ENCODE results near the gene PRR16.

DNA sequence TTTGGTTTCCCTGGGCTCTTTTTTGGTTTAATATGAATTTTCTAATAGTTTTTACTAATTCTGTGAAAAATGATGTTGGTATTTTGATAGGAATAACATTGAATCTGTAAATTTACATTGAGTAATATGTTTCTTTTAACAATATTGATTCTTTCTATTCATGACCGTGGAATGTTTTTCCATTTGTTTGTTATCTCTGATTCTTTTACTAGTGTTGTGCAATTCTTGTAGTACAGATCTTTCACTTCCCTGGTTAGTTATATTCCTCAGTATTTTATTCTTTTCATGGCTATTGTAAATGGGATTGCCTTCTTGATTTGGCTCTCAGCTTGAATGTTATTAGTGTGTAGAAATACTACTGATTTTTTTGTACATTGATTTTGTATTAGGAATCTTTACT lies 137.9 kb downstream of the PRR16 start:
- TF ChIP-seq ISL1 (CRISPR knock-in tag; IDR thresholded peaks at IDR 0.05) (no peak), BACH2 (CRISPR knock-in tag; IDR thresholded peaks at IDR 0.05; ENCODE audit: borderline replicate concordance) (no peak), ZFP3 (CRISPR knock-in tag; IDR thresholded peaks at IDR 0.05) (no peak), ARNTL (CRISPR knock-in tag; IDR thresholded peaks at IDR 0.05; ENCODE audit: borderline replicate concordance, low read depth) (no peak), SNAI2 (CRISPR knock-in tag; IDR thresholded peaks at IDR 0.05) (no peak), ZNF565 (CRISPR knock-in tag; conservative IDR thresholded peaks at IDR 0.05; ENCODE audit: low read depth) (no peak), RARB (CRISPR knock-in tag; IDR thresholded peaks at IDR 0.05) (no peak), ZNF70 (CRISPR knock-in tag; IDR thresholded peaks at IDR 0.05) (no peak), TCF4 (CRISPR knock-in tag; IDR thresholded peaks at IDR 0.05; ENCODE audit: borderline replicate concordance) (no peak)
- TF ChIP-seq, protein P1, sequence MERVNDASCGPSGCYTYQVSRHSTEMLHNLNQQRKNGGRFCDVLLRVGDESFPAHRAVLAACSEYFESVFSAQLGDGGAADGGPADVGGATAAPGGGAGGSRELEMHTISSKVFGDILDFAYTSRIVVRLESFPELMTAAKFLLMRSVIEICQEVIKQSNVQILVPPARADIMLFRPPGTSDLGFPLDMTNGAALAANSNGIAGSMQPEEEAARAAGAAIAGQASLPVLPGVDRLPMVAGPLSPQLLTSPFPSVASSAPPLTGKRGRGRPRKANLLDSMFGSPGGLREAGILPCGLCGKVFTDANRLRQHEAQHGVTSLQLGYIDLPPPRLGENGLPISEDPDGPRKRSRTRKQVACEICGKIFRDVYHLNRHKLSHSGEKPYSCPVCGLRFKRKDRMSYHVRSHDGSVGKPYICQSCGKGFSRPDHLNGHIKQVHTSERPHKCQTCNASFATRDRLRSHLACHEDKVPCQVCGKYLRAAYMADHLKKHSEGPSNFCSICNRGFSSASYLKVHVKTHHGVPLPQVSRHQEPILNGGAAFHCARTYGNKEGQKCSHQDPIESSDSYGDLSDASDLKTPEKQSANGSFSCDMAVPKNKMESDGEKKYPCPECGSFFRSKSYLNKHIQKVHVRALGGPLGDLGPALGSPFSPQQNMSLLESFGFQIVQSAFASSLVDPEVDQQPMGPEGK (CRISPR knock-in tag; IDR thresholded peaks at IDR 0.05; ENCODE audit: borderline replicate concordance): no peak
- TF ChIP-seq, protein P2, sequence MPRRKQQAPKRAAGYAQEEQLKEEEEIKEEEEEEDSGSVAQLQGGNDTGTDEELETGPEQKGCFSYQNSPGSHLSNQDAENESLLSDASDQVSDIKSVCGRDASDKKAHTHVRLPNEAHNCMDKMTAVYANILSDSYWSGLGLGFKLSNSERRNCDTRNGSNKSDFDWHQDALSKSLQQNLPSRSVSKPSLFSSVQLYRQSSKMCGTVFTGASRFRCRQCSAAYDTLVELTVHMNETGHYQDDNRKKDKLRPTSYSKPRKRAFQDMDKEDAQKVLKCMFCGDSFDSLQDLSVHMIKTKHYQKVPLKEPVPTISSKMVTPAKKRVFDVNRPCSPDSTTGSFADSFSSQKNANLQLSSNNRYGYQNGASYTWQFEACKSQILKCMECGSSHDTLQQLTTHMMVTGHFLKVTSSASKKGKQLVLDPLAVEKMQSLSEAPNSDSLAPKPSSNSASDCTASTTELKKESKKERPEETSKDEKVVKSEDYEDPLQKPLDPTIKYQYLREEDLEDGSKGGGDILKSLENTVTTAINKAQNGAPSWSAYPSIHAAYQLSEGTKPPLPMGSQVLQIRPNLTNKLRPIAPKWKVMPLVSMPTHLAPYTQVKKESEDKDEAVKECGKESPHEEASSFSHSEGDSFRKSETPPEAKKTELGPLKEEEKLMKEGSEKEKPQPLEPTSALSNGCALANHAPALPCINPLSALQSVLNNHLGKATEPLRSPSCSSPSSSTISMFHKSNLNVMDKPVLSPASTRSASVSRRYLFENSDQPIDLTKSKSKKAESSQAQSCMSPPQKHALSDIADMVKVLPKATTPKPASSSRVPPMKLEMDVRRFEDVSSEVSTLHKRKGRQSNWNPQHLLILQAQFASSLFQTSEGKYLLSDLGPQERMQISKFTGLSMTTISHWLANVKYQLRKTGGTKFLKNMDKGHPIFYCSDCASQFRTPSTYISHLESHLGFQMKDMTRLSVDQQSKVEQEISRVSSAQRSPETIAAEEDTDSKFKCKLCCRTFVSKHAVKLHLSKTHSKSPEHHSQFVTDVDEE (CRISPR knock-in tag; IDR thresholded peaks at IDR 0.05): no peak
